ENCODE data around the gene METTL25B.

METTL25B gene

DNA sequence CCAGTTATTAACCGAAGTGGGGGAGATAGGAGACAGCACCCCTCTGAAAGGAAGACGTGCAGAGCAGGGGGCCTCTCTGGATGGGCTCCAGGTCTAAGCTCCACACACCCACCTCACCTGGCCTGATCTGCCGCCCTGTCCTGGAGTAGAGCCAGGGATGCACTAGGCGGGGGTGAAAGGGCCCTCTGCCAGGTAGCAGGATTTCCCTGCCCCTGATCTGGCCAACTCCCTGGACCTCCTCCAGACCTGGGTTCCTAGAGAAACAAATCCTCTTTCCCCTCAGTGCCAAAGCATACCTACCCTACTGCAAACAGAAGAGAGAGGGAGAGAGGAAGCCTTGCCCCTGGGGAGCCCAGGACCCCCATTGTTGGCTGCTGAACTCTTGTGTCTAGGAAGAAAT, 24.9 kb upstream of the METTL25B start:
- DNase-seq, result no peak

DNA sequence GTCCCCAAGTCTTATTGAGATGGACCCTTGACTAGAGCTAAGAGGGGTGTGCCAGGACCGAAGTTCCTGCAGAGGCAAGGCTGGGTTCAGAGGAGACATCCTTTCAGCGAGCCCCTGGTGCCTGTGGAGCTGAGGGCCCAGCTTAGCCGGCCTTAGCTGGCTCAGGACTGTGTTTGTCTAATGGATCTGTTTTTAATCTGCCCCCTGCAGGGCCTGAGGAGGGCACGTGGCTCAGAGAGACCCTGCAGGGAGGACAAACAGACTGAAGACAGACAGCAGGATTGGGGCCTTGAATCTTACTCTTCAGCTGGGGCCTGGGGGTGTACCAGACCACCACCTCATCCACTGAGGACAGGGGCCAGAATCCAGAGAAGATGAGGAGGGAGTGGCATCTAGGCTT, 24.5 kb upstream of the METTL25B start:
- DNase-seq, result no peak

DNA sequence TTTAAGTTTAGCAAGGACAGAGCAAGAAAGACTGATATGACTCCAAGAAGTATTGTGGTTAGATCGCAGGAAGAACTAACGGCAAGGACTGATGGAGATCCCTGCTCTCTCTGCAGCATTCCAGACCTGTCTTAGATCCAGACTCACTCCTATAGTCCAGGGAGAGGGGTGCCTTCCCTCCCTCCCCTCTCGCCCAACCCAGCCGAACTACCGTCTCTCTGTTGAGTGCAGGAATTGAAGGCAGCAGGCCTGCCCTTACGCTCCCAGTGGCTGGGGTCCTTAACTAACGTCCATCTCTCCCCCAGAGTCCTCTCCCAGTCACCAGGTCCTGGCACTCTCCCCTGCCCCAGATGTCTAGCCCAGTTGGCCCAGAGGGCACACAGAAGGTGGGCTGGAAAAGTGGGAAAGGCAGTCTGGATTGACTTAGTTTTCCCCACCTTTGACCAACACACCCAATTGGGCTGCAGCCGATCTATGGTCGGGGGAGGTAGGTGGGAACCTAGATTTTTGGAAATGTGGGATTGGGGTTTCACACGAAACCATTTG, 24.0 kb upstream of the METTL25B start:
- no peak for DNase-seq

DNA sequence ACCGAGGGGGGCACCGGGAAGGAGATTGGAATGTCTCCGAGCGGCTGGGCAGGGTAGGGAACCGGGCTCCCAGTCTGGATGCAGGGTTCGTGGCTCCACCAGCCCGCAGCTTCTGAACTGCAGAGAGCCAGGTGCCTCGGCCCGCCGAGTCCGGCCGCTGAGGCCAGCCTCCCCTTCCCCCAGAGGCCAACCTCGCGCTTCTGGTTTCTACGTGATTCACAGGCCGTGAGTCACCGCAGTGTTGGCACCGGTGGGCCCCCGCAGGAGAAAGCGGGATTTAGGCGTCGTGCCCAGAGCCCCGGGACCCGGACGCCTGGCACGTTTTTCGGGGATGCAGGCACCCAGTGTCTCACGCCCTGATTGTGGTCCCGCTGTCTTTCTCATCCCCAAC, 23.3 kb upstream of the METTL25B start:
- DNase-seq, result no peak

DNA sequence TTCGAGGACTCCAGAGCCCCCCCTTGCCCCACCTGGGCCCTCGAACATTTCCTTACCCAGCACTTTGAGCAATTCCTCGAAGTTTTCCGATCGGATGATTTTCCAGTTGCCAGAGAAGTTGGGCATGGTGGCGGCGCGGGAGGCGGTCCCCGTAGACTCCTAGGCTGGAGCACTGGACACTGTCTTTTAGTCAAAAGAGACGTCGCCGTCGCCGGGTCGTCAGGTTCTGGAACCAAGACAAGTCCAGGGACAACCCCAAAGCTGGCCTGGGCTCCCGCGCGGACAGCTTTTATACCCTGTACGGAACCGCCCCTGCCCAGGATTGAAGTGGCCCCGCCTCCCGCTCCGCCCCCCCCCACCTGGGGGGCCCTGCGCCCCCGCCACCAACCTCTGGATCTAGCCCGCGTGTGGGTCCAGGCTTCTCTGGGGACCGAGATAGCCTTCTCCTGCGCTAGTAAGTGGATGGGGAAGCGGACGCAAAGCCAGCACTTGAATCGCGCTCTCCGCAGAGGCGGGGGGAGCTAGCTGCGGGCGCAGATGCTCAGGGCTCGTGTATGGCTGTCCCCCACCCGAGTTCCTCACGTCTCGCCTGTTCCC, 22.9 kb upstream of the METTL25B start, which contains the start of gene CRABP2:
TSS of gene CRABP2 (minus strand) at position 263 of the 597 bp plus-strand sequence. CDS start at position 126, 137 bp downstream.
- DNase-seq, result no peak

DNA sequence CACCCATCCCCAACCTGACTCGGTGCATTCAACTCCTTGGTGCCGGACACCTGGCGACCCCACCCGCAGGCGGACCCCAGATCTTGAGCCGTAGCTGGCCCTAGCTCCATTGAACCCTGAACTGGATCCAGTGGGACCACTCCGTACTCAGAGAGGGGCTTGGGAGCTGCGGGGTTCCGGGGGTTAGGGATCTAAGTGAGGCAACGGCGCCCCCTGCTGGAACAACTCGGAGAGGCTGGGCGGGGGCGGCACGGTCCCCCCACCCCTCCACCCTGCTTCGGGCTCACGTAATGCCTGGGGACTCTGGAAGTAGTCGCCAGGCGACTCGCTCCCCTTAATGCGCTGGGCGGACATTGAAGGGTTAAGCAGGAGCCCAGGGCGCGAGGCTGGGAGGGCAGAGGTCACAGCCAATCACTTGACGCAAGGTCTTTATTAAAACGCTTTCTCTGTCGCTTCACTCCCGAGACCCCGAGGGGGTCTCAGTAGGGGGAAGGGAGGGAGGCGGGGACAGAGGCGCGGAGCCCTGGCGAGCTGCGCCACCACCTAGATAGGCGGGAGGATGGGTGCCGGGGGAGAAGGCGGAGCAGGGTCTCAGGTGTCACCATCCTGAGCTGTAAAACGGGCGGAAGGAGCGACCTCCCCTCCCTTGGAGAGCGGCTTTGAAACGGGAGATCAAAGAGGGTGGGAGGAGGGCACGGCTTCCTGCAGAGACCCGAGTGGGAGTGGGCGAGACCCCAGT, 22.2 kb upstream of the METTL25B start:
- peak; percentile 74 for DNase-seq

DNA sequence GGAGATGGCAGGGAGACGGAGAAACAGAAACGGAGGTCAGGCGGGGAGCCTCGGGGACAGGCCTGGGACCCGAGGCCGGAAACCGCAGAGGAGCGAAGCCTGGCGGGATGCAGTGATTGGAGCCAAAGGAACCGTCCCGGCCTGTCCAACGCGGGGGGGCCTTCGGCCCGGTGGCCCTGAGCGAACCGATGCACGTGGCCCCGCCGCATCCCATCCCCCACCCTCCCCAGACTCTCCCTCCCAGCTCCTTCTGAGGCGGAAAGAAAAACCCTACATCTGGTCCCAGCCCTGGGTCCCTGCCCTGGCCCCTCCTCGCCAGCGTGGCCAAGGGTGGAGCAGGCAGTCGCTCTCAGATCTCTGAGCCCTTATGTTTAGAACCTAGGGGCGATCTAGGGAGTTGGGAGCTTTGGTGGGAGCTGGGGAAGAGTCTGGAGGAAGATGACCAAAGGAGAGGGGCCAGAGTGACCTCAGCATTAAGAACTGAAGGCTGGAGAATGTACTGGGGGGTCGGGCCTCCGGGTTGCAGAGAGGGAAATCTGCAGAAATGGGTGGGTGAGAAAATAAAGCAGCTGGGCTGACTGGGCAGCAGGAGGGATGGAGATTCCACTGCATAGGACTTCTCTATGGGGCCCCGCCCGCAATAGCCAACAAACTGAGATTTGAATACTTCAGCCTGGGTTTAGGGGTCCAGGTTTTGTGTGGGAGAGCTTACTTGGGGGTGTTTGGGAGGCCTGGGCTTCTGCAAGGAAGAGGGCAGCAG, 21.4 kb upstream of the METTL25B start:
- DNase-seq, result peak; percentile 30

DNA sequence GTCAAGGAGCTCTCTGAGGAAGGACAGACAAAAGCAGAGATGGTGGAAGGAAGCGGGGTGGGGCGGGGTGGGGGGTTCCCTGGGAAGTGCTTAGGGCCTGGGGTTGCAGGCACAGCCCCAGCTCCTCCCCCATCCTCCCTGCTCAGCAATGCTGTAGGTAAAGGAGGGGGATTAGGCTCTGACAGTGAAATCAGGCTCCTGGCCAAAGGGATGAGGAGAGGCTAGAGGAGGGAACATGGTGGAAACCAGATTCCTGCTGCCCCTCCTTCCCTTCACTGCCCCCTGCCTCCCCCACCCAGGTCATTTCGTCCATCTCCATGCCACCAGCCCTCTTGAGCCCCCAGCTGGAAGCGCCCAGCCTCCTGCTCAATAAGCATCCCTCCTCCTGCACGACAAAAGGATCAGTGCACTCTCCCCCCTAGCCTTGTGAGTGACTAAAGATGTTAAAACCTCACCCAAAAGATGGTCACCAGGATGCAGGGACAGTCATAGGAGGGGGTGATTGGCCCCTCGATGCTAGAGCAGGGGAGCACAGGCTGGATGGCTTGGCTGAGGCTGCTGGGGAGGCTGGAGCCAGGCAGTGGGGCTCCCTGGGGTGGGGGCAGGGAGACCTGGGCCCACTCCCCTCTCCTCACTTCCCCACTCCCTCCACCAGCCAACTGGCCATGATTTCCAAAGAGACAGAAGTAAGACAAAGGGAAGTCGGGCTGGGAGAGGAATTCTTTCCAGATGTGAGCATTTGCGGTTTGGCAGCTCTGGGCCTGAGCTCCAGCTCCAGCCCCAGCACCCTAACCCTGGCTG, 20.7 kb upstream of the METTL25B start:
- DNase-seq, result no peak

DNA sequence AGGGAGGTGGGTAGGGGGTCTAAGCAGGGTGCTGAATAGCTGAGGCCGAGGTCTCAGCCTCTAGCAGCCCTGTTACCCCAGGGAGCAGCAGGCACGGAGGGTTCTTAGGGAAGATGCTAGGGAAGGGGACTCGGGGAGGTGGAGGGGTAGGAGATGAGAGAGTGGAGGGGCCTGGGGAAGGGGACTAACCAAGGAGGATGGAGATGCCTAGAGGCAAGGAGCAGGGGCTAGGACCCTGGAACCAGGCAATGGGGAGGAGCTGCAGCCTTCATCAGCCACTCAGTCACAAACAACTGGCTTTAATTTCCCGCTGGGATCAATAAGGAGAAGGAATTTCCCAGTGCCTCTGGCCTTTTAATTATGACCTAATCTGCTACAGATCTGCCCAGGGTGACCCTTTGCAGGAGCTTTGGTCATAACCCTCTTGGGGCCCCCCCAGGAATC, 20.0 kb upstream of the METTL25B start:
- no peak for DNase-seq

DNA sequence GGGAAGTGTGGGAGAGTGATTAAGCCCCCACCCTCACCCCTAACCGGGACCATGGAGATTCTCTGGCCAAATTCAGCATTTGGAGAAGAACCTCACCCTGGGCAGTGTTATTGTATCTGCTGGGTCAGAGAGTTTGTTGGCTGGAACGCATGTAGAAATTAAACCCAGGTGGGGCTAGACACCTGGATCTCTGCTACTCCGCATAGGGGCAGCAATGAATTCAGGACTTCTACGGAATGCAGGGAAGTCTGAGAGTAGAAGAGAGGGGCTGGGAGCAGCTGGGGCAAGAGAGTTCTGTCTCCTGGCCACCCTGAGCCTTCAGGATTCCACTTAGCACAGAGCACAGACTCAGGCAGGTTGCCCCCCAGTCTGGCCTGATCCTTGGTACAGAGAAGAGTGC, 19.2 kb upstream of the METTL25B start:
- no peak for DNase-seq

DNA sequence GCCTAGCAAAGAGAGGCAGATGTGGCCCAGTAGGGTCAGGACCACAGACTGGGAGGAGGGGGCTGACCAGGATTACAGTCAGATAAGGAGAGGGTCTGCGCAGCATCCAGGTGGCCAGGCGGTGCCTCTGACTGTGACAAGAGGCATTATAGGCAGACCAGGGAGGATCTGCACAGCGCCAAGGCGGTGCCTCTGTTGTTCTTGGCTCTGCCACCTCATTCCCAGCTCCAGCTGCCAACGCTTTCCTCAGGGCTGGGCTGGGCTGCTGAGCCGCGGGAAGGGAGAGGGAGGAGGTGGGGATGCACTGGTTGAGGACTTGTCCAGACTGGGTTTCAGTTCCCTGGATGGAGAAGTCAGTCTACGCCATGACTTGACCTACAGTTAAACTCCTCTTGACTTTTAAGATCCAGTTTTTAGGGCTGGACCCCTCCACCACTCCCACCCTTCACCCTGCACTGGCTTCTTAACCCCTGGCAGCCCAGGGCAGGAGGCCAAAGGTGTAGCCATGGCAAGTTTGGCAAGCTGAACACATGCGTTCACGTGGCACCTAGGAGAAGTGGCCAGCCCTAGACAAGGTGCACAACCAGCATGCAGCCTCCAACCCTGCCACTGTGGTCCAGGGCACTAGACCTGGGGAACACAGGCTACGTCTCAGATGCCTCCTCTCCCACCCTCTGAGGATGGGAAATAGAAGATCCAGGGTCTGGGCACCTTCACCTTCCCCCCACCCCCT, 18.3 kb upstream of the METTL25B start:
- DNase-seq, result no peak

DNA sequence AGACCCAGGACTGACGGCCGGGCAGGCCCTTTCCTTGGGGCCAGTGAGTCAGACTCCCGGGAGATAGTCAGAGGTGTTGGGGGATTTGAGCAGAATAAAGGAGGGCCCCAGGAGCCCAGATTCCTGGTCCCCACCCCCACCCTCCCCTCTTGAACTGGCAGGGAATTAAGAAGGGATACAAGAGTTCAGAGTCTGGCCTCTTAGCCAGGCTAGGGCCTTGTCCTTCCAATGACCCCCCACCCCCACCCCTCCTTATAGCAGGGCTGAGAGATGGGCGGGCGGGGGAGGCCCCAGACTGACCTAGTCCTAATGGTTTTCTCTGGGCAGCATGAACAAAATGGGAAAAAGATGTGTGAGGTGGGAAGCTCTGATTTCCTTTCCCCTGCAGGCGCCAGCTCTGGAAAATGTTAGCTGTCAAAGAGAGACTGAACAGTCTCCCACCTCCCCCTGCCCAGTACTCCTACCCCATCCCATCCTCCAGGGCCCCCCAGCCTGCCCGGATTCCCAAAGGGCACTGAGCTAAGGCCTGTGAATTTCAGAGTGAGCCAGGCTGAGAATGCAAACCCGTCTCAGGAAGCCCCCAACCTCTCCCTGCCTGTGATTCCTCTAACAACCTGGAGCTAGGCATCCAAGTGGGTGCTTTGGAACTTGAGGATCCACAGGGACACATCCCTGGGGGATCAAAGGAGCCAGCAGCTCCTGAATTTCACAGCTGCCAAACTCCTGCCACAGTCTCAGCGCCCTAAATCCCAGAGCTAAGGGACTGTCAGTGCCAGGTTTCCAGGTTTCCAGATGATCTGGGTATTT, 17.1 kb upstream of the METTL25B start:
- no peak for DNase-seq

DNA sequence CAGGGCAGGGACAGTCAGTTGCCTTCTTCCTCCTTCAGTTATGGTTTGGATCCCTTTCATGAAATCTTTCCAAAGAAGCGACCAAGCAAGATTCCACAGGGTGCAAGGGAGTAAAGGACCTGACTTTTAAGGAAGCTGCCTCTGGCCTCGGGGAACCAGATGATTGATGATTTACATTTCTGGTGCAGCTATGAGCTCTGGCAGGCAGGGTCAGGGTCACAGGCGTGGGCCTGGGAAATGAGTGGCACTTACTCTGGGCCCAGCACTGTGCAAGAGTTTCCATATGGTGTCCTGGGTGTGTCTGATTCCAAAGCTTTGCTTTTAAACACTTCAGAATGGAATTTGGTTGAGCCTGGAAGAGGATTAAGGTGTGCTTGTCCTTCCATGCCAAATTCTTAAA, 15.6 kb upstream of the METTL25B start:
- DNase-seq, result no peak

DNA sequence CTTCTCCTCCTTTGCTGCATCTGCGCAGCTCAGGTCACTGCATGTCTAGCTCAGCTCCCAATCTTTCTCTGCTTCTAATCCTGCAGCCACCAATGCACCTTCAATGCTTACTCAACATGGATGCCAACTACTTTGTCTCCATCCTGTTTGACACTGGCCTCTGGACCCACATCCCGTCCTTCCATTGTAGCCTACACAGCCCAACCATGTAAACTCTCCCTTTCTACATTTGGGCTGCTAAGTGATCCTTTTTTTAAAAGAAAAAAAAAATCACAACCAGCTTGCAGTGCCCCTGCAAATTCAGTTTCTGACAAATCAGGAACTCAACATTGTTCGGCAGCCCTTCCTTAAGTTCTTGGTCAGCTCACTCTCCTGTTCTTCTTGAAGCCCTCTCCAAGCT, 13.4 kb upstream of the METTL25B start:
- no peak for DNase-seq

DNA sequence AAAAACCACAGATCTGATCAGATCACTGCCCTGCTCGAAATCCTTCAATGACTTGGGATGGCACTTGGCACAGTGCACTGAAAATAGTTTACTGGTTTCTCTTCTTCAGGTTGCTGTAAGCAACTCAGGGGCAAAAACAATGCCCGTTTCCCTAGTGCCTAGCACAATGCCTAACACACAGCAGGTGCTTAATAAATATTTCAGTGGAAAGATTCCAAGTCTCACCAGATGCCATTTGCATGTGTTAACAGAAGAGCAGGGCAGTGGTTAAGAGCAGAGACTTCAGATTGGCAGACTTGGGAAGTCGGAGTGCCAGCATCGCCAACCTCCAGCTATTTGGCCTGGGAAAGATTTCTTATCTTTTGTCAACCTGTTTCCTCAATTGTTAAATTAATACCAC, 10.9 kb upstream of the METTL25B start:
- DNase-seq, result no peak

DNA sequence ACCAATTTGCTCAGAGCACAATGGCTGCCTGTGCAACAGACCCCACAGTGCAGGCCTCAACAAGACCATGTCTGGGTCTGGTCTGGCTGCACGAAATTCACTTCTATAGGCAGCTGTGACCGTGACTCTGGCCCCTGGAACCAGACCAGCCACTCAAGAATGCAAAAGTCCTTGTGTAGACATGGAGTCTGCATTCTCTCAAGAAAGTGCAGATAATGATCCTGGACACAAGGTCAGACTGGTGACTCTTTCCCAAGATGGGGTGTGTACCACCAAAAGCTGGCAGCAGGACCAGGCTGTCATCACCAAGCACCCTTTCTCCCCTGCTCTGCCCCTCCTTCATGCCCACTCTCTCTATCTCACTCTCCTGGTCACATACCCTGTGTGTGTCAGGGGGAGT, 7.1 kb upstream of the METTL25B start:
- no peak for DNase-seq

DNA sequence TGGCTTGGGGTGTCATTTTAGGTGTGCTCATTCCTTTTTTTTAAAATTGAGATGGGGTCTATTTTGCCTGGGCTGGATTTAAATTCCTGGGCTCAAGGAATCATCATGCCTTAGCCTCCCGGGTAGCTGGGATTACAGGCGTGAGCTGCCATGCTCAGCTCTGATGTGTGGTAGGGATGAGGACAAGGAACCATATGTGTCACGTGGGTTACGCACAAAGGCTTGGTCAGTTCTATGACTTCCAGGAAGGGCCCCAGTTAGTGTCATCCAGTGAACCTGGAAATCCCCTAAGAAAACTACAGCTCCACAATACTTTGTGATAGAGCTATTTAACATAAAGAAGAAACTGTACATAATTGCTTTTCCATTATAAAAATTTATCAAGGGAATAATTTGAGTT, 6.7 kb upstream of the METTL25B start:
- no peak for DNase-seq

DNA sequence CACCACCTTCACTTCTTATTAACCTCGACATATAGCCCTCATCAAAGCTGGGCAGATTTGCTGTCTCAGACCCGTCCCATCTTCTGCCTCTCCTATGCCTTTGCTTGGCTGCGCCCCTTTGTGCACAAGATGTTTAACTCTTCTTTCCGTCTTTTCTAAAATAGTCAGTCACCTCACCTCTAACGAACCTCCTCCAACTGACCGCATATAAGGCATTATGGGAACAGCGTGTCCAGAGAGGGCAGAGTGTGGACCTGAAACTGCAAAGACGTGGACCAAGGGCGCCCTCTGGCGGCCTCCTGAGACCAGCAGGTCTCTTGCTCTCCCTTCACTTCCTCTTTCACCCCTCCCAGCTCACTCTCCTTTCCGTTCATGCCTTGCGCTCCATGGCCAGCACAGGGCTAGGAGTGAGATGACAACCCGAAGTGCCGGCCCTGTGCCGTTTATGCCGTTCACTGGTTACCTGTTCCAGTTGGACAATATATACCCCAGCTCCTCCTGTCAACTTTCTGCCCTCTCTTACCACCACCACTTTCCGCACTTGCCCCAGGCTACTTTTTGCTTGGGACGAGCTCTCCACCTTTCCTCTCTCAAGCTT, 2.5 kb upstream of the METTL25B start:
- DNase-seq, result peak; percentile 84

DNA sequence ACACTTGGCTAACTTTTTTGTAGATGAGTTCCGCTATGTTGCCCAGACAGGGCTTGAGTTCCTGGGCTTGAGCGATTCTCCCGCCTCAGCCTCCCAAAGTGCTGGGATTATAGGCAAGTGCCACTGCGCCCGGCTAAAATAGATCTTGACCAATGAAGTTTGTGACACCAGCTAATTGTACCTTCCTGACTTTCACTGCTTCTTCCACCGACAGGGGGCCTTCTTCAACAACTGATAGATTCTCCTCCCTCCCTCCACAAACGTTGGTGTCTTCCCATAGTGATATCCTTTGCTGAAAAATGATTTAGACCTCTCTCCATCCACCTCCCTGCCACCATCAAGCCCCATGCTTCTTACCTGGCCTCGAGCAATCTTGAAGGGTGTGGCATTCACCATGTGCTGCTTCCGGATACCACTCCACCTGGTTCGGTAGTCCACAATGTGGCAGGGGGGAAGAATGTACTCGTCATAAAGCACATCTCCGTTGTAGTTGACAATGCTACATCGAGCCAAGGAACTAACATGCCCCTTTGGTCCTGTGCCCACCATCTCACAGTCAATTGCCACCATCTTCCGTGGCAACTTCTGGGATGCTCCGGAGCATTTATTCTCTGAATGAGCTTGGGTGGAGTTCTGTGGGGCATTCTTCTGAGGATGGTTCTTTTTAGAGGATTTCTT, 1.6 kb upstream of the METTL25B start:
- DNase-seq, result peak; percentile 65

DNA sequence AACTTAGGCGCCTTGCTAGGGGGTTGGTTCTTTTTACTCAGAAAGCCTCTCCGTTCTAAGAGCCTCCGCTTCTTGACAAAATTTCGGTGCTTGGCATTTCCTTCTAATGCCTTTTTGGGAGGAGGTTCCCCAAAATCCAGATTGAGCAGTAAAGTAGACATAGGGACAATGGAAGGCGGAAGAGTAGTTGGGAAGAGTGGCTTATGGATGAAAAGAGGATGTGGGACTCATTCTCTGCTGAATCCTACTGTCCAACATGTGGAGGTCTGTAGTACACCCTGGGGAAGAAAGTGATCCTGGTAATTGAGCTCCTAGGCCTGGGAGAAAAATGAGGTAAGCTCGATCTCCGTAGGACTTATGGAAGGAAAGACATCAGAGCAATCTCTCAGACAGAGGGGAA, 777 bp upstream of the METTL25B start:
- no peak for DNase-seq
